OCI-LY3 (cell line): Measurements from ENCODE around the gene SLC17A6.

Experiments
- EZH2phosphoT487 ChIP-seq: fragments of 200-600 bp; shearing (Covaris generic); IDR thresholded peaks from 2 replicates; pipeline ENCODE4 v1.6.1; 2018; ENCODE audit warnings: antibody characterized with exemption, mixed run types, low read depth
- TF ChIP-seq, protein P1 (sequence below): fragments of 200-600, 300-600 bp; sonication (generic); IDR thresholded peaks from 2 replicates; pipeline ENCODE4 v1.5.1; 2014; ENCODE audit warnings: antibody characterized with exemption, low read length, low read depth

- TF ChIP-seq, protein P1, sequence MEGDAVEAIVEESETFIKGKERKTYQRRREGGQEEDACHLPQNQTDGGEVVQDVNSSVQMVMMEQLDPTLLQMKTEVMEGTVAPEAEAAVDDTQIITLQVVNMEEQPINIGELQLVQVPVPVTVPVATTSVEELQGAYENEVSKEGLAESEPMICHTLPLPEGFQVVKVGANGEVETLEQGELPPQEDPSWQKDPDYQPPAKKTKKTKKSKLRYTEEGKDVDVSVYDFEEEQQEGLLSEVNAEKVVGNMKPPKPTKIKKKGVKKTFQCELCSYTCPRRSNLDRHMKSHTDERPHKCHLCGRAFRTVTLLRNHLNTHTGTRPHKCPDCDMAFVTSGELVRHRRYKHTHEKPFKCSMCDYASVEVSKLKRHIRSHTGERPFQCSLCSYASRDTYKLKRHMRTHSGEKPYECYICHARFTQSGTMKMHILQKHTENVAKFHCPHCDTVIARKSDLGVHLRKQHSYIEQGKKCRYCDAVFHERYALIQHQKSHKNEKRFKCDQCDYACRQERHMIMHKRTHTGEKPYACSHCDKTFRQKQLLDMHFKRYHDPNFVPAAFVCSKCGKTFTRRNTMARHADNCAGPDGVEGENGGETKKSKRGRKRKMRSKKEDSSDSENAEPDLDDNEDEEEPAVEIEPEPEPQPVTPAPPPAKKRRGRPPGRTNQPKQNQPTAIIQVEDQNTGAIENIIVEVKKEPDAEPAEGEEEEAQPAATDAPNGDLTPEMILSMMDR, result no peak
- TF ChIP-seq EZH2phosphoT487, result no peak
Observed at GRCh38 chr11:22342211-22343031, 4.2 kb downstream of the SLC17A6 start.
